GM12873 (cell line): ENCODE data around the gene MTCP1.
A peak's percentile ranks its signal among the peaks of the same experiment; 100 is the strongest.

Experiments
- TF ChIP-seq, protein P1 (sequence below): IDR thresholded peaks from 2 replicates; pipeline ENCODE4 v1.5.1; 2012; ENCODE audit warnings: low read depth, mild to moderate bottlenecking, moderate library complexity, low read length, control low read depth; ENCODE audit not compliant: insufficient read depth; ENCODE audit errors: missing control alignments

The MTCP1 gene

DNA sequence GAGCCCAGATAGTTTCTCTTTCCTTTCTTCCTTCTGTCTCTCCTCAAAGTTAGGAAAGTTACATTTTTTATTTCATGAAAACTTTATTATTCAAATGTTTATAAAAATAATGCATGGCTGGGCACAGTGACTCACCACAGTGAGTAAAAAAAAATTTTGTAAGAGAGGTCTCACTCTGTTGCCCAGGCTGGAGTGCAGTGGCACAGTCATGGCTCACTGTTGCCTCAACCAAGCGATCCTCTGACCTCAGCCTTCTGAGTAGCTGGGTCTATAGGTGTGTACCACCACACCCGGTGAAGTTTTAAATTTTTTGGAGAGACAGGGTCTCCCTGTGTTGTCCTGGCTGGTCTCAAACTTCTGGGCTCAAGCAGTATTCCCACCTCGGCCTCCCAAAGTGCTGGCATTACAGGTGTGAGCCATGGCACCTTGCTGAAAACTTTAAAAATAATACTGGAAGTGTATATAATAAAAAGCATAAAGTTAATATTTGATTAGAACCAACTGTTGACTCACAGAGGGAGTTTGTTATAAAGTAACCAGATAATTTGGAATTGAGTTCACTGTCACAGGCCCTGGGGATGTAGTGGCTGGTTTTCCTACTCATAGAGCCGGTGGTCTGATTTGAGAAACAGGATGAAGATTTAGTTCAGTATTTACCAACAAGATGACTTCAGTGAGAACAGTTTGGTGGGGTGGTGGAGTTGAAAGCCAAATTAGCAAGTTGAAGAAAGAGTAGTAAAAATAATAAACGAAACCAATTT, 18.0 kb downstream of the MTCP1 start:
- TF ChIP-seq, protein P1, sequence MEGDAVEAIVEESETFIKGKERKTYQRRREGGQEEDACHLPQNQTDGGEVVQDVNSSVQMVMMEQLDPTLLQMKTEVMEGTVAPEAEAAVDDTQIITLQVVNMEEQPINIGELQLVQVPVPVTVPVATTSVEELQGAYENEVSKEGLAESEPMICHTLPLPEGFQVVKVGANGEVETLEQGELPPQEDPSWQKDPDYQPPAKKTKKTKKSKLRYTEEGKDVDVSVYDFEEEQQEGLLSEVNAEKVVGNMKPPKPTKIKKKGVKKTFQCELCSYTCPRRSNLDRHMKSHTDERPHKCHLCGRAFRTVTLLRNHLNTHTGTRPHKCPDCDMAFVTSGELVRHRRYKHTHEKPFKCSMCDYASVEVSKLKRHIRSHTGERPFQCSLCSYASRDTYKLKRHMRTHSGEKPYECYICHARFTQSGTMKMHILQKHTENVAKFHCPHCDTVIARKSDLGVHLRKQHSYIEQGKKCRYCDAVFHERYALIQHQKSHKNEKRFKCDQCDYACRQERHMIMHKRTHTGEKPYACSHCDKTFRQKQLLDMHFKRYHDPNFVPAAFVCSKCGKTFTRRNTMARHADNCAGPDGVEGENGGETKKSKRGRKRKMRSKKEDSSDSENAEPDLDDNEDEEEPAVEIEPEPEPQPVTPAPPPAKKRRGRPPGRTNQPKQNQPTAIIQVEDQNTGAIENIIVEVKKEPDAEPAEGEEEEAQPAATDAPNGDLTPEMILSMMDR = no peak

- TF ChIP-seq, protein P1 = peak; percentile 86
These were observed 21.8 kb downstream of the MTCP1 start for GRCh38 chrX:155048977-155049619.

- TF ChIP-seq, protein P1 = no peak
These were observed 24.0 kb downstream of the MTCP1 start for GRCh38 chrX:155046811-155047528.

DNA sequence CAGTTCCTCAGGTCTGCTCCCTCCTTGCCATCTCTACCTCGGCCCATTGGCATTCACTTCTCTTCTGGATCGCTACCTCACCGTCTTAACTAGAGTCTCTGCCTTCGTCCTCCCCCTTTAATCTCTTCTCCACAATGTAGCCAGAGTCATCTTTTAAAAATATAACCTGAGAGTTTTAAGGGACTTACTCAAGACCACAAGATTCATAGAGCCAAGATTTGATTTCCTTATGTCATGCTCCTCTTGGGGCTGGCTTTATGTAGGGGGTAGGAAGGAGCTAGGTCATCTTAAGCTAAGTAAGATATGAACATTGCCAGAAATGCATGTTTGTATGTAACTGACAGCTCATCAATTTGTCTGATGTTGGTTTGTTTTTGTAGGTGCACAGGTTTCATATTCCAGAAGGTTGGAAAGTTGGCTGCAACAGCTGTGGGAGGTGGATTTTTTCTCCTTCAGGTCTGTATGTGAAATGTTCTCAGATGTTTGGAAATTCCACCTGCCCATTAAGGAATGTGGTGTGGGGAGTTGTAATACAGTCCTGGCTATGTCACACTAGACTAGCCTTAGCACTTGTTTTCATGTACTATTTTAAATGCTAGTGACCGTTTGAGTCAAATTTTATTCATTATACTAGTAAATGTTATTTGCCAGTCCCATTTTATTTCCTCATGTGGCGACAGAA, 24.7 kb downstream of the MTCP1 start:
- TF ChIP-seq, protein P1 = no peak

DNA sequence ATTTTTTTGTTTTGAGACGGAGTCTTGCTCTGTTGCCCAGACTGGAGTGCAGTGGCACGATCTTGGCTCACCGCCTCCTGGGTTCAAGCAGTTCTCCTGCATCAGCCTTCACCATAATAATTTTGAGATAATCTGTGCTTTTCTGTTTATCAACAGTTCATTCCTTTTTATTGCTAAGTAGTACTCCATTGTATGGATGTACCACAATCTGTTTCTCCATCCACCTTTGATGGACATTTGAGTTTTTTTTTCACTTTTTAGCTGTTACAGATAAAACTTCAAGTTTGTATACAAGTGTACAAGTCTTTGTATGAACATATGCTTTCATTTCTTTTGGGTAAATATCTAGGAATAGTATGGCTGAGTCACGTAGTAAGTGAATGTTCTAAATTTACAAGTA, 35.2 kb downstream of the MTCP1 start:
- TF ChIP-seq, protein P1 = no peak

GRCh38 chrX:155031657-155032056, 39.3 kb downstream of the MTCP1 start:
- TF ChIP-seq, protein P1 = no peak
